Upper lobe of left lung (tissue), 6 donors: Measurements from ENCODE around the gene ITPRIPL2. TPM values are rescaled to one million over a fixed set of nuclear protein-coding genes. Genes with fewer than 3 reads are reported as not detected.

ENCODE experiments used
- ATAC-seq, 2 donors: fragments of 200-7000 bp; cut with Tn5 transposase; one replicate each; pipeline ENCODE4 v1.9.1; 2022; ENCODE audit warnings: mild to moderate bottlenecking in 2 of 2, moderate library complexity in 2 of 2; ENCODE audit not compliant: low FRiP score in 2 of 2
- DNase-seq, 2 donors: peaks; one replicate each; pipeline ENCODE4 v3.0.0-alpha.2; 2019 to 2020
- H3K27ac ChIP-seq, 4 donors: fragments of 200-600 bp; sonication (generic); one replicate each; pipeline ENCODE4 v1.5.1; 2016 to 2019
- H3K27me3 ChIP-seq, 4 donors: fragments of 200-600 bp; sonication (generic); one replicate each; pipeline ENCODE4 v1.5.1; 2017 to 2019
- H3K36me3 ChIP-seq, 4 donors: fragments of 200-600 bp; sonication (generic); one replicate each; pipeline ENCODE4 v1.5.1; 2016 to 2019
- H3K4me1 ChIP-seq, 4 donors: fragments of 200-600 bp; sonication (generic); one replicate each; pipeline ENCODE4 v1.5.1; 2018 to 2019
- H3K4me3 ChIP-seq, 4 donors: fragments of 200-600 bp; sonication (generic); one replicate each; pipeline ENCODE4 v1.5.1; 2017 to 2019; ENCODE audit warnings: mild to moderate bottlenecking in 2 of 4, moderate library complexity in 1 of 4
- H3K9me3 ChIP-seq, 4 donors: fragments of 200-600 bp; sonication (generic); one replicate each; pipeline ENCODE4 v1.5.1; 2018 to 2019
- EP300 ChIP-seq, 4 donors: sonication (generic); formaldehyde crosslinking; IDR thresholded peaks; one replicate each; pipeline ENCODE4 v1.5.1; 2017; ENCODE audit warnings: antibody characterized with exemption in 4 of 4, control low read depth in 2 of 4
- POLR2A ChIP-seq, 4 donors: fragments of 450-650 bp; IDR thresholded peaks; one replicate each; pipeline ENCODE4 v1.5.1; 2016 to 2017; ENCODE audit warnings: antibody characterized with exemption in 4 of 4, mild to moderate bottlenecking in 2 of 4
- POLR2AphosphoS5 ChIP-seq, 2 donors: sonication (generic); formaldehyde crosslinking; IDR thresholded peaks; one replicate each; pipeline ENCODE4 v1.5.1; 2017; ENCODE audit warnings: antibody characterized with exemption in 2 of 2
- WGBS, 2 donors: methylation state at CpG; one replicate each; pipeline ENCODE4 v1.1.5; 2017 to 2018; 5-methylcytosine and 5-hydroxymethylcytosine counted together
- total RNA-seq, 6 donors: library from RNA; depleted of rRNA in 4 of 6; stranded (reverse); fragments of >200 nt in 4 of 6; gene quantifications; one replicate each; pipeline versions ENCODE4 v1.1.0 to v1.2.1, GENCODE V29; 2016 to 2021
- TF ChIP-seq, protein P1 (sequence below), 6 experiments: fragments of 450-650 bp in 4 of 6; fragments of 200-600 bp in 2 of 6; sonication (generic) in 2 of 6; IDR thresholded peaks; one replicate each; pipeline ENCODE4 v1.5.1; 2016 to 2019; ENCODE audit warnings: antibody characterized with exemption in 6 of 6
- donor health status: DM: no; HTN: no; CAD: no; lungs with moderate emphysema.
- donor health status: DM: no; HTN: yes; CAD: no; lungs with severe emphysema.

Gene ITPRIPL2
- total RNA-seq, 6 donors from 2014 or later: 39.9 to 90.6 (median 57.5) TPM

DNA sequence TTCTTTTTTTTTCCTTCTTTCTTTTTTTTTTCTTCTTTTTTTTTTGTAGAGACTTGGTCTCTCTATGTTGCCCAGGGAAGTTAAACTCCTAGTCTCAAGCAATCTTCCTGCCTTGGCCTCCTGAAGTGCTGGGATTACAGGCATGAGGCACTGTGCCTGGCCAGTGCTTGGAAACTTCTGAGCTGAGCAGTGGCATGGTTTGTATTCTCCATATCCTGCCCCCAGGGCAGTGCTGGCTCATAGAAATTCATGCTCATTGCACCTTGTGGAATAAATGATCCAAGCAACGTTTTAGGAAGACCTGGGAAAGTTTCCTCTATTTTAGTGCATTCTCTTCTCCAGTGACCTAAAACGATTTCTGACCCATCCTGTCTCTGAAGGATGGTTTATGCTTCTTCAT, 37.5 kb downstream of the ITPRIPL2 start:
- H3K4me1 ChIP-seq: no peaks in the 10 kb centered on the region
- H3K27ac ChIP-seq: no peak overlapping the region
- 58 to 66% methylated on average over 2 of the region's 2 CpGs for WGBS, 2 donors
- TF ChIP-seq, protein P1, sequence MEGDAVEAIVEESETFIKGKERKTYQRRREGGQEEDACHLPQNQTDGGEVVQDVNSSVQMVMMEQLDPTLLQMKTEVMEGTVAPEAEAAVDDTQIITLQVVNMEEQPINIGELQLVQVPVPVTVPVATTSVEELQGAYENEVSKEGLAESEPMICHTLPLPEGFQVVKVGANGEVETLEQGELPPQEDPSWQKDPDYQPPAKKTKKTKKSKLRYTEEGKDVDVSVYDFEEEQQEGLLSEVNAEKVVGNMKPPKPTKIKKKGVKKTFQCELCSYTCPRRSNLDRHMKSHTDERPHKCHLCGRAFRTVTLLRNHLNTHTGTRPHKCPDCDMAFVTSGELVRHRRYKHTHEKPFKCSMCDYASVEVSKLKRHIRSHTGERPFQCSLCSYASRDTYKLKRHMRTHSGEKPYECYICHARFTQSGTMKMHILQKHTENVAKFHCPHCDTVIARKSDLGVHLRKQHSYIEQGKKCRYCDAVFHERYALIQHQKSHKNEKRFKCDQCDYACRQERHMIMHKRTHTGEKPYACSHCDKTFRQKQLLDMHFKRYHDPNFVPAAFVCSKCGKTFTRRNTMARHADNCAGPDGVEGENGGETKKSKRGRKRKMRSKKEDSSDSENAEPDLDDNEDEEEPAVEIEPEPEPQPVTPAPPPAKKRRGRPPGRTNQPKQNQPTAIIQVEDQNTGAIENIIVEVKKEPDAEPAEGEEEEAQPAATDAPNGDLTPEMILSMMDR (IDR thresholded peaks at IDR 0.05): no peak
- TF ChIP-seq EP300 (IDR thresholded peaks at IDR 0.05): no peak
- no peak for TF ChIP-seq POLR2A (IDR thresholded peaks at IDR 0.05)
- no peak for TF ChIP-seq POLR2AphosphoS5 (IDR thresholded peaks at IDR 0.05)
- DNase-seq (no peak), ATAC-seq (no peak)
- H3K27me3 ChIP-seq: no peaks in the 10 kb centered on the region
- H3K9me3 ChIP-seq: peaks cover 0 to 5% (median 0%) of the 10 kb centered on the region in 4 donors
- H3K36me3 ChIP-seq: no peaks in the 10 kb centered on the region
- no peak overlapping the region for H3K4me3 ChIP-seq

DNA sequence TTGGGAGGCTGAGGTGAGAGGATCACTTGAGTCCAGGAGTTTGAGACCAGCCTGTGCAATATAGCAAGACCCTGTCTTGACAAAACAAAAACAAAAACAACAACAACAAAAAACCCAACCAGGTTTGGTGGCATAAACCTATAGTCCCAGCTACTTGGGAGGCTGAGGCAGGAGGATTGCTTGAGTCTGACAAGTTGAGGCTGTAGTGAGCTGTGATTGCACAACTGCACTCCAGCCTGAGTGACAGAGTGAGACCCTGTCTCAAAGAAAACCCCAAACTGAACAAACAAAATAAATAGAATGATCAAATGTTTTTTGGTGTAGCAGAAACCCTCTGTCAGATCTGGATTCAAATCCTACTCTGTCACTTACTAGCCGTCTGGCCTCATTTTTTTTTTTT, 38.3 kb downstream of the ITPRIPL2 start:
- whole genome bisulfite sequencing, 2 donors: 96% methylated on average over 1 of the region's 1 CpG
- Histone ChIP-seq H3K4me1 (no peaks in the 10 kb centered on the region), H3K4me3 (no peak overlapping the region), H3K36me3 (no peaks in the 10 kb centered on the region), H3K9me3 (peaks cover 0 to 5% (median 0%) of the 10 kb centered on the region in 4 donors), H3K27ac (no peak overlapping the region), H3K27me3 (no peaks in the 10 kb centered on the region)
- no peak for TF ChIP-seq EP300 (IDR thresholded peaks at IDR 0.05)
- no peak for TF ChIP-seq POLR2AphosphoS5 (IDR thresholded peaks at IDR 0.05)
- TF ChIP-seq, protein P1 (IDR thresholded peaks at IDR 0.05): no peak
- TF ChIP-seq POLR2A (IDR thresholded peaks at IDR 0.05): no peak
- ATAC-seq: no peak
- no peak for DNase-seq

DNA sequence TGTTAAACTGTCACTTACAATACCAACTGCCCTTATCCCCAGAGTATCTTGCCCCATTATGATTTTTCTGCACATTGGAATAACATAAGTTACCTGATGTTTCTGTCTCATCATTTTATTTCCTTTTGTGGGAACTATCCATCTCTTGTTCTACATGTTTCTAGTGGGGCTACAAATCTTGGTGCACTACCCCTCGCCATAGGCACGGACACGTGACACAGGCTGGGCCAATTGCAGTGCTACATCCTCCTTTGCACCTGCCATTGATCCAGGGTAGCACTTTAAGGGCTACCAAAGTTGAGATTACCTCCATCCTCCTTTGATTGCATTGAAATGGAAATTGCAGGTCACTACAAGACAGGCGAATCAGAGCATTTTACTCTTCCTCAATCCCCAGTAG, 40.1 kb downstream of the ITPRIPL2 start:
- Histone ChIP-seq H3K27me3 (no peaks in the 10 kb centered on the region), H3K4me3 (no peak overlapping the region), H3K36me3 (no peaks in the 10 kb centered on the region), H3K9me3 (peaks cover 0 to 5% (median 0%) of the 10 kb centered on the region in 4 donors), H3K27ac (no peak overlapping the region), H3K4me1 (no peaks in the 10 kb centered on the region)
- 86 to 88% methylated on average over 4 of the region's 4 CpGs for WGBS, 2 donors
- ATAC-seq (no peak), DNase-seq (no peak)
- no peak for TF ChIP-seq POLR2AphosphoS5 (IDR thresholded peaks at IDR 0.05)
- TF ChIP-seq, protein P1 (IDR thresholded peaks at IDR 0.05): no peak
- no peak for TF ChIP-seq EP300 (IDR thresholded peaks at IDR 0.05)
- no peak for TF ChIP-seq POLR2A (IDR thresholded peaks at IDR 0.05)

DNA sequence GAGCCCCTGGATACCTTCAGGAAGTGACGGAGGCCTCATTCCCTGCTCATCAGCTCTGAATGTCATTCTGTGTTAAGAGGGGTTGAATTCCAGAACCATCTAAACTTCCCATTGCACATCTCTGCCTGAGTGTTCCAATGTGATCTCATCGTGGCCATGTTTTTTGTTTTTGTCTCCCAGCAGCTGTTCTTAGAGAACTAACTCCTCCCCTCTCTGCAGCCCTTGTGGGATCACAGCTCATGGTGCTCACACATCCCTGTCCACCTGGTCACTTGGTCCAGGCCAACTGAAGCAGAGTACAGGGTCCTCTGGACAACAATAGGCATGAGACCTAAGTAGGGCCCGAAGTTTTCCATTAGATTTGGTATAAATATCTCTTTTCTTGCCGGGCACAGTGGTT, 48.3 kb downstream of the ITPRIPL2 start:
- Histone ChIP-seq H3K27ac (no peak overlapping the region), H3K4me1 (peaks cover 11 to 20% (median 14%) of the 10 kb centered on the region in 4 donors), H3K9me3 (no peaks in the 10 kb centered on the region), H3K4me3 (no peak overlapping the region), H3K36me3 (no peaks in the 10 kb centered on the region), H3K27me3 (no peaks in the 10 kb centered on the region)
- no peak for TF ChIP-seq EP300 (IDR thresholded peaks at IDR 0.05)
- TF ChIP-seq POLR2A (IDR thresholded peaks at IDR 0.05): no peak
- TF ChIP-seq, protein P1 (IDR thresholded peaks at IDR 0.05): no peak
- no peak for TF ChIP-seq POLR2AphosphoS5 (IDR thresholded peaks at IDR 0.05)
- no peak for DNase-seq
- peak in 1 of 2 donors; percentile 16 for ATAC-seq
- 84 to 86% methylated on average over 4 of the region's 4 CpGs for WGBS, 2 donors

DNA sequence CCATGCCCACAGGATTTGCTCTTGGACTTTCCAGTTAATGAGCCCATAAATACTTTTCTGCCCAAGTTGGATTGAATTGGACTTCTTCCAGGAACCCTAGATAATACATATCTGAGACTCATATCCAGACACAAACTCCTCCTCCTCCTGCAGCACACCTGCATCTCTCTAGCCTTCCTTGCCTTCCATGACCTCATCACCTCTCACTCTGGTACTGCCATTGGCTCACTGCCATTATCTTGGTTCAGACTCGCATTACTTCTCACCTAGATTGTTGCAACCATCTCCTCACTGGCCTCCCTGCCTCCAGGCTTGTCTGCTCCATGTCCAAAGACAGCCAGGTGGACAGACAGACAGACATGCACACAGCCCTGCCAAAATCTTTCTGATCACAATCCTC, 49.5 kb downstream of the ITPRIPL2 start:
- H3K27ac ChIP-seq: no peak overlapping the region
- peaks cover 0 to 3% (median 0%) of the 10 kb centered on the region in 4 donors for H3K27me3 ChIP-seq
- no peak for ATAC-seq
- H3K4me1 ChIP-seq: peaks cover 16 to 30% (median 22%) of the 10 kb centered on the region in 4 donors
- 90 to 100% methylated on average over 1 of the region's 1 CpG for WGBS, 2 donors
- H3K36me3 ChIP-seq: no peaks in the 10 kb centered on the region
- no peak for DNase-seq
- no peak for TF ChIP-seq EP300 (IDR thresholded peaks at IDR 0.05)
- TF ChIP-seq POLR2AphosphoS5 (IDR thresholded peaks at IDR 0.05): no peak
- no peak for TF ChIP-seq POLR2A (IDR thresholded peaks at IDR 0.05)
- TF ChIP-seq, protein P1 (IDR thresholded peaks at IDR 0.05): no peak
- H3K4me3 ChIP-seq: no peak overlapping the region
- no peaks in the 10 kb centered on the region for H3K9me3 ChIP-seq
